Measurements from ENCODE around the gene SLC22A9. TPM values are rescaled to one million over a fixed set of nuclear protein-coding genes. Genes with fewer than 3 reads are reported as not detected.

SLC22A9 gene
- total RNA-seq, 2 donors from 2014 or later: not detected

- TF ChIP-seq, protein P1, sequence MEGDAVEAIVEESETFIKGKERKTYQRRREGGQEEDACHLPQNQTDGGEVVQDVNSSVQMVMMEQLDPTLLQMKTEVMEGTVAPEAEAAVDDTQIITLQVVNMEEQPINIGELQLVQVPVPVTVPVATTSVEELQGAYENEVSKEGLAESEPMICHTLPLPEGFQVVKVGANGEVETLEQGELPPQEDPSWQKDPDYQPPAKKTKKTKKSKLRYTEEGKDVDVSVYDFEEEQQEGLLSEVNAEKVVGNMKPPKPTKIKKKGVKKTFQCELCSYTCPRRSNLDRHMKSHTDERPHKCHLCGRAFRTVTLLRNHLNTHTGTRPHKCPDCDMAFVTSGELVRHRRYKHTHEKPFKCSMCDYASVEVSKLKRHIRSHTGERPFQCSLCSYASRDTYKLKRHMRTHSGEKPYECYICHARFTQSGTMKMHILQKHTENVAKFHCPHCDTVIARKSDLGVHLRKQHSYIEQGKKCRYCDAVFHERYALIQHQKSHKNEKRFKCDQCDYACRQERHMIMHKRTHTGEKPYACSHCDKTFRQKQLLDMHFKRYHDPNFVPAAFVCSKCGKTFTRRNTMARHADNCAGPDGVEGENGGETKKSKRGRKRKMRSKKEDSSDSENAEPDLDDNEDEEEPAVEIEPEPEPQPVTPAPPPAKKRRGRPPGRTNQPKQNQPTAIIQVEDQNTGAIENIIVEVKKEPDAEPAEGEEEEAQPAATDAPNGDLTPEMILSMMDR (conservative IDR thresholded peaks at IDR 0.05): no peak
- Histone ChIP-seq H3K9me3 (ENCODE audit: control insufficient read depth, low read length) (no peaks in the 10 kb centered on the region), H3K4me1 (ENCODE audit: control insufficient read depth, insufficient read depth, low read length) (no peaks in the 10 kb centered on the region), H3K27me3 (ENCODE audit: control insufficient read depth, insufficient read depth, low read length, poor library complexity, severe bottlenecking) (no peaks in the 10 kb centered on the region), H3K36me3 (ENCODE audit: control insufficient read depth, insufficient read depth, low read length) (no peaks in the 10 kb centered on the region), H3K9ac (ENCODE audit: extremely low read depth, low read length, poor library complexity, severe bottlenecking) (no peak overlapping the region), H3K4me3 (ENCODE audit: low read length) (no peak overlapping the region), H3K27ac (ENCODE audit: low read depth, low read length) (no peak overlapping the region)
- Mint-ChIP-seq H3K9me3 (peaks cover 19% of the 10 kb centered on the region), H3K4me3 (no peak overlapping the region), H3K27me3 (ENCODE audit: insufficient read depth) (no peaks in the 10 kb centered on the region), H3K4me1 (peaks cover 14% of the 10 kb centered on the region), H3K27ac (no peak overlapping the region), H3K36me3 (ENCODE audit: low read depth) (peaks cover 4% of the 10 kb centered on the region)
- DNase-seq: no peak
These were observed 76.1 kb downstream of the SLC22A9 start for GRCh38 chr11:63445720-63446119.

DNA sequence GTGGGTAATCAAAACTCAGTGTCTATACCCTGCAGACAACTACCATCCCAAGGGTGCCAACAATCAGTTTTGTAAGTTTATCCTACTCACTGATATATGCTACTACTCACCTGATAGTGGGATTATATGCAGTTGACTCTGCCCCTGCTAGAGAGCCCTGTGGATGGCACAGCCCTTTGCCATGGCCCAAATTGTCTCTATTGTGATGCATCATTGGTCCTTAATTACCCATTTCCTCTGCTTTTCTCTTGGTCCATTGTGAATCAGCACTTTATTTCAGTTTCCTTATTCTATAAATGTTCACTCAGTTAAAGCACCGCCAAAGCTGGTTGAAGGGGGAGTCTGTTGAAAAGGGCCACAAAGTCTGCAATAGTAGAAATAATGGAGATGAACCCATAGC, 79.1 kb downstream of the SLC22A9 start:
- H3K27ac ChIP-seq (ENCODE audit: low read depth, low read length): no peak overlapping the region
- H3K4me1 Mint-ChIP-seq: peaks cover 23% of the 10 kb centered on the region

DNA sequence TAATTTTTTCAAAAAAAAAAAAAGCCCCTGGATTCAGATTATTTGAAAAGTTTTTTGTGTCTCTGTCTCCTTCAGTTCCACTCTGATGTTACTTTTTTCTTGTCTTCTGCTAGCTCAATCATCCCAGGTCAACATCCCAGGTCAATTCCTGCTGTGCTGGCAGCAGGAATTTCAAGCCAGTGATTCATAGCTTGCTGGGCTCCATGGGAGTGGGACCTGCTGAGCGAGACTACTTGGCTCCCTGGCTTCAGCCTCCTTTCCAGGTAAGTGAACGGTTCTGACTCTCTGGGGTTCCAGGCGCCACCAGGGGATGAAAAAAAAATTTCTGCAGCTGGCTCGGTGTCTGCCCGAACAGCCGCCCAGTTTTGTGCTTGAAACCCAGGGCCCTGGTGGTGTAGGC, 90.0 kb downstream of the SLC22A9 start:
- Histone ChIP-seq H3K9me3 (ENCODE audit: control insufficient read depth, low read length) (no peaks in the 10 kb centered on the region), H3K27me3 (ENCODE audit: control insufficient read depth, insufficient read depth, low read length, poor library complexity, severe bottlenecking) (no peaks in the 10 kb centered on the region), H3K4me3 (ENCODE audit: low read length) (peak overlapping the region; percentile 13), H3K27ac (ENCODE audit: low read depth, low read length) (no peak overlapping the region), H3K4me1 (ENCODE audit: control insufficient read depth, insufficient read depth, low read length) (peaks cover 7% of the 10 kb centered on the region), H3K9ac (ENCODE audit: extremely low read depth, low read length, poor library complexity, severe bottlenecking) (no peak overlapping the region), H3K36me3 (ENCODE audit: control insufficient read depth, insufficient read depth, low read length) (no peaks in the 10 kb centered on the region)
- no peak overlapping the region for H3K27ac Mint-ChIP-seq
- H3K4me3 Mint-ChIP-seq: no peak overlapping the region
- H3K4me1 Mint-ChIP-seq: peaks cover 7% of the 10 kb centered on the region
- no peaks in the 10 kb centered on the region for H3K27me3 Mint-ChIP-seq (ENCODE audit: insufficient read depth)
- 49 to 70% methylated on average over 6 of the region's 6 CpGs for WGBS, 2 experiments (ENCODE audit: insufficient coverage in 1 of 2, insufficient read length in 1 of 2)
- H3K36me3 Mint-ChIP-seq (ENCODE audit: low read depth): peaks cover 31% of the 10 kb centered on the region
- peak; percentile 92 for DNase-seq
- TF ChIP-seq, protein P1 (conservative IDR thresholded peaks at IDR 0.05): peak; percentile 23
- H3K9me3 Mint-ChIP-seq: peaks cover 1% of the 10 kb centered on the region

More for the DNA sequence above, 79.1 kb downstream of the SLC22A9 start:
- no peak overlapping the region for H3K9ac ChIP-seq (ENCODE audit: extremely low read depth, low read length, poor library complexity, severe bottlenecking)
- H3K9me3 ChIP-seq (ENCODE audit: control insufficient read depth, low read length): peaks cover 10% of the 10 kb centered on the region
- no peak overlapping the region for H3K4me3 ChIP-seq (ENCODE audit: low read length)
- no peaks in the 10 kb centered on the region for H3K36me3 ChIP-seq (ENCODE audit: control insufficient read depth, insufficient read depth, low read length)
- Mint-ChIP-seq H3K27ac (peak overlapping the region; percentile 56), H3K4me3 (no peak overlapping the region), H3K27me3 (ENCODE audit: insufficient read depth) (no peaks in the 10 kb centered on the region), H3K9me3 (peaks cover 33% of the 10 kb centered on the region), H3K36me3 (ENCODE audit: low read depth) (peaks cover 20% of the 10 kb centered on the region)
- TF ChIP-seq, protein P1 (conservative IDR thresholded peaks at IDR 0.05): no peak
- DNase-seq: no peak
- no peaks in the 10 kb centered on the region for H3K27me3 ChIP-seq (ENCODE audit: control insufficient read depth, insufficient read depth, low read length, poor library complexity, severe bottlenecking)
- WGBS, 2 experiments (ENCODE audit: insufficient coverage in 1 of 2, insufficient read length in 1 of 2): 58% methylated on average over 1 of the region's 1 CpG; no CpG with 5 or more reads in 1 of the 2 experiments
- no peaks in the 10 kb centered on the region for H3K4me1 ChIP-seq (ENCODE audit: control insufficient read depth, insufficient read depth, low read length)

Other genes with a start within 250 kb of the SLC22A9 start
- gene SLC22A24, start 225.6 kb upstream of the SLC22A9 start, total RNA-seq: not detected
- under 1 TPM in 1 of 2 donors, not detected in 1; 0.18 TPM for gene SLC22A25, start 126.2 kb upstream of the SLC22A9 start, total RNA-seq
- 10 to 100 TPM; 14.0 to 18.1 TPM for gene PLAAT5, start 121.4 kb downstream of the SLC22A9 start, total RNA-seq
- gene LGALS12, start 136.3 kb downstream of the SLC22A9 start, total RNA-seq: 10 to 100 TPM in 1 of 2 donors, 1 to 10 TPM in 1; 6.7 to 15.9 TPM
- gene PLAAT4, start 167.0 kb downstream of the SLC22A9 start, total RNA-seq: under 1 TPM in 1 of 2 donors, not detected in 1; 0.58 TPM
- gene PLAAT2, start 193.6 kb downstream of the SLC22A9 start, total RNA-seq: not detected
- gene PLAAT3, start 244.6 kb downstream of the SLC22A9 start, total RNA-seq: 10 to 100 TPM; 33.5 to 45.9 TPM

Data from endodermal cell (in vitro differentiated cells).